Fibroblast of lung (primary cell): ENCODE measurements around the gene ICE1. TPM values are rescaled to one million over a fixed set of nuclear protein-coding genes. Genes with fewer than 3 reads are reported as not detected.

Experiments used
- DNase-seq, 2 donors: peaks; one replicate each; pipeline versions ENCODE4 v3.0.0 to v3.0.0-alpha.2; 2010; ENCODE audit warnings: low read depth in 2 of 2
- H2AFZ ChIP-seq: 2 replicates; pipeline ENCODE4 v1.5.1; 2012; ENCODE audit warnings: low read length, control low read depth, inconsistent platforms
- H3K27ac ChIP-seq: 2 replicates; pipeline ENCODE4 v1.5.1; 2011; ENCODE audit warnings: low read length, control low read depth; ENCODE audit not compliant: insufficient read depth
- H3K27me3 ChIP-seq: 2 replicates; pipeline ENCODE4 v1.5.1; 2011; ENCODE audit warnings: mild to moderate bottlenecking, low read length; ENCODE audit not compliant: control insufficient read depth, insufficient read depth
- H3K36me3 ChIP-seq: 2 replicates; pipeline ENCODE4 v1.5.1; 2011; ENCODE audit warnings: low read length; ENCODE audit not compliant: control insufficient read depth, insufficient read depth
- H3K4me1 ChIP-seq: 2 replicates; pipeline ENCODE4 v1.5.1; 2011; ENCODE audit warnings: low read length; ENCODE audit not compliant: control insufficient read depth, insufficient read depth; ENCODE audit errors: extremely low read depth
- H3K4me2 ChIP-seq: 2 replicates; pipeline ENCODE4 v1.5.1; 2011; ENCODE audit warnings: low read length, control low read depth; ENCODE audit not compliant: insufficient read depth; ENCODE audit errors: extremely low read depth
- H3K4me3 ChIP-seq, 4 experiments: fragments of 200-600 bp in 1 of 4; sonication (generic) in 1 of 4; replicated peaks in 1 of 4; 2 replicates each; pipeline ENCODE4 v1.5.1; 2011 to 2016; ENCODE audit warnings: low read length in 4 of 4, low read depth in 3 of 4, mild to moderate bottlenecking in 3 of 4, control low read depth in 2 of 4, inconsistent platforms in 1 of 4, mixed read lengths in 1 of 4; ENCODE audit not compliant: insufficient read depth in 1 of 4; ENCODE audit errors: control extremely low read depth in 1 of 4
- H3K79me2 ChIP-seq: 2 replicates; pipeline ENCODE4 v1.5.1; 2012; ENCODE audit warnings: mild to moderate bottlenecking, low read length, inconsistent platforms; ENCODE audit not compliant: control insufficient read depth, insufficient read depth
- H3K9ac ChIP-seq: 2 replicates; pipeline ENCODE4 v1.5.1; 2011; ENCODE audit warnings: mild to moderate bottlenecking, low read length, control low read depth; ENCODE audit not compliant: insufficient read depth
- H3K9me3 ChIP-seq: 2 replicates; pipeline ENCODE4 v1.5.1; 2012; ENCODE audit warnings: low read depth, low read length; ENCODE audit not compliant: control insufficient read depth, insufficient read depth
- H4K20me1 ChIP-seq: 2 replicates; pipeline ENCODE4 v1.5.1; 2011; ENCODE audit warnings: low read length; ENCODE audit not compliant: control insufficient read depth, insufficient read depth; ENCODE audit errors: extremely low read depth
- CTCF ChIP-seq, 2 donors: IDR thresholded peaks in 1 of 2; conservative IDR thresholded peaks in 1 of 2; 1 replicate in 1 of 2; 2 replicates in 1 of 2; pipeline ENCODE4 v1.5.1; 2011 to 2012; ENCODE audit warnings: low read length in 2 of 2, control low read depth in 1 of 2, inconsistent platforms in 1 of 2, low read depth in 1 of 2, mild to moderate bottlenecking in 1 of 2
- EZH2 ChIP-seq: IDR thresholded peaks from 2 replicates; pipeline ENCODE4 v1.5.1; 2012; ENCODE audit warnings: low read length, control low read depth, mild to moderate bottlenecking; ENCODE audit errors: missing control alignments
- polyA plus RNA-seq, 2 donors: library from polyadenylated mRNA; depleted of rRNA in 1 of 2; stranded (reverse) in 1 of 2; unstranded in 1 of 2; fragments of >200 nt; gene quantifications; 2 replicates each; pipeline ENCODE4 v1.2.1, GENCODE V29; 2011 to 2012; ENCODE audit warnings: missing spikeins in 1 of 2
- total RNA-seq: library from RNA; depleted of rRNA; stranded (reverse); fragments of >200 nt; gene quantifications from 2 replicates; pipeline ENCODE4 v1.2.1, GENCODE V29; 2014

ICE1 gene
- total and polyA plus RNA-seq, 2 donors (not counting 1 experiment from before 2014, with no cell fraction given): 17.6 to 24.4 TPM

DNA sequence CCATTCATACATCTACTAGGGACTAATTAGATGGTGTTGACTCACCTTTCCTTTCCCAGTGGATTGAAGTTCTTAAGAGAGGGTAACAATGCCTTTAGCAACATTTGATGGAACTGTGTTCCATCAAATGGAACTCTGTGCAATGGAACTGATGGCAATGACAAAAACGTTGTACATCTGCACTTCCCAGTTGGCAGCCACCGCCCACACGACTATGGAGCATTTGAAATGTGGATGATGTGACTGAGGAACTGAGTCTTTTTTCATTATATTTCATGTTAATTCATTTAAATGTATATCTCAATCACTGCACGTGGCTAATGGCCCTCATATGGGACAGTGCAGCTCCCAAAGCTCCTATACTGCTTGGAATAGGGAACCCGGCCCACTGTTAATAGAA, 39.0 kb upstream of the ICE1 start:
- Histone ChIP-seq H4K20me1 (no peaks in the 10 kb centered on the region), H3K9me3 (no peaks in the 10 kb centered on the region), H3K27ac (no peak overlapping the region), H3K36me3 (no peaks in the 10 kb centered on the region), H3K4me2 (no peak overlapping the region), H3K79me2 (no peaks in the 10 kb centered on the region), H3K9ac (no peak overlapping the region), H3K4me3 (no peak overlapping the region), H2AFZ (no peak overlapping the region), H3K4me1 (no peaks in the 10 kb centered on the region), H3K27me3 (no peaks in the 10 kb centered on the region)
- TF ChIP-seq CTCF (conservative IDR thresholded peaks at IDR 0.05 in 1 of 2, IDR thresholded peaks at IDR 0.05 in 1 of 2; ENCODE audit: low read depth in 1 of 2, low read length in 2 of 2) (no peak), EZH2 (no peak)
- DNase-seq: no peak

GRCh38 chr5:5384660-5385330, 37.7 kb upstream of the ICE1 start:
- H3K4me3 ChIP-seq: no peak overlapping the region
- H3K27me3 ChIP-seq: no peaks in the 10 kb centered on the region
- H3K79me2 ChIP-seq: no peaks in the 10 kb centered on the region
- no peak overlapping the region for H3K4me2 ChIP-seq
- H3K36me3 ChIP-seq: no peaks in the 10 kb centered on the region
- no peaks in the 10 kb centered on the region for H3K4me1 ChIP-seq
- no peak overlapping the region for H3K27ac ChIP-seq
- TF ChIP-seq CTCF (conservative IDR thresholded peaks at IDR 0.05 in 1 of 2, IDR thresholded peaks at IDR 0.05 in 1 of 2; ENCODE audit: low read depth in 1 of 2, low read length in 2 of 2) (no peak), EZH2 (no peak)
- no peaks in the 10 kb centered on the region for H4K20me1 ChIP-seq
- no peaks in the 10 kb centered on the region for H3K9me3 ChIP-seq
- DNase-seq: no peak
- no peak overlapping the region for H3K9ac ChIP-seq
- no peak overlapping the region for H2AFZ ChIP-seq

DNA sequence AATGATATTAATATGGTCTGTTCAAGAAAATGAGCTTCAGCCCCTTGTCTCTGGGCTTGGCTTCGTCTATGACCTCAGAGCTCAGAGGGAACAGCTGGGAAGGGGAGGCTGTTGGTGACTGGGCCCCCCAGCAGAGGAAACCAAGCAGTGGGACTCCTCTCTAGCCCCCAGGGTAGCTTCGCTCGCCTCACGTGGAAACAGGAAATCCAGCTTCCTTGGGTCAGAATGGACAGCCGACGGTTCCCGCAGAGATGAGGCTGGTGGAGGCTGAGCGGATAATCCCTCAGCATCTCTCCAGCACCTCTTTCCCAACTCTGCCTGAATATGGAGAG, 37.2 kb upstream of the ICE1 start:
- no peak for DNase-seq
- no peak overlapping the region for H3K27ac ChIP-seq
- no peaks in the 10 kb centered on the region for H3K36me3 ChIP-seq
- no peaks in the 10 kb centered on the region for H3K4me1 ChIP-seq
- no peaks in the 10 kb centered on the region for H3K27me3 ChIP-seq
- H3K4me3 ChIP-seq: no peak overlapping the region
- no peak overlapping the region for H2AFZ ChIP-seq
- no peak overlapping the region for H3K9ac ChIP-seq
- H4K20me1 ChIP-seq: no peaks in the 10 kb centered on the region
- H3K9me3 ChIP-seq: no peaks in the 10 kb centered on the region
- H3K79me2 ChIP-seq: no peaks in the 10 kb centered on the region
- H3K4me2 ChIP-seq: no peak overlapping the region
- TF ChIP-seq CTCF (conservative IDR thresholded peaks at IDR 0.05 in 1 of 2, IDR thresholded peaks at IDR 0.05 in 1 of 2; ENCODE audit: low read depth in 1 of 2, low read length in 2 of 2) (no peak), EZH2 (no peak)
